SH-SY5Y (cell line): ENCODE data around the gene KIAA1328.

Experiments
- GATA2 ChIP-seq: IDR thresholded peaks from 2 replicates; pipeline ENCODE4 v1.6.1; 2011; ENCODE audit warnings: mild to moderate bottlenecking, low read depth, low read length
- GATA3 ChIP-seq: IDR thresholded peaks from 2 replicates; pipeline ENCODE4 v1.6.1; 2011; ENCODE audit warnings: low read depth, mild to moderate bottlenecking, low read length, moderate library complexity

- no peak for TF ChIP-seq GATA2
- no peak for TF ChIP-seq GATA3
Observed at GRCh38 chr18:37085362-37085761, 256.4 kb downstream of the KIAA1328 start.
